Heart right ventricle (tissue), 16 donors: Measurements from ENCODE around the gene ITGBL1. TPM values are rescaled to one million over a fixed set of nuclear protein-coding genes. Genes with fewer than 3 reads are reported as not detected.

Experiments
- ATAC-seq, 8 donors: fragments of 200-7000 bp; cut with Tn5 transposase; one replicate each; pipeline ENCODE4 v1.9.1; 2020; ENCODE audit warnings: mild to moderate bottlenecking in 8 of 8, moderate library complexity in 8 of 8, moderate number of reproducible peaks in 1 of 8
- DNase-seq, 2 donors: peaks; one replicate each; pipeline ENCODE4 v3.0.0-alpha.2; 2020
- H3K27ac ChIP-seq, 10 donors: fragments of 200-600 bp; sonication (generic) in 2 of 10; one replicate each; pipeline versions ENCODE4 v1.5.0 to v1.8.0; 2020 to 2022; ENCODE audit warnings: mild to moderate bottlenecking in 3 of 10
- H3K27me3 ChIP-seq, 7 donors: fragments of 200-600 bp; one replicate each; pipeline ENCODE4 v1.8.0; 2021 to 2022; ENCODE audit warnings: mild to moderate bottlenecking in 2 of 7
- H3K36me3 ChIP-seq, 9 donors: fragments of 200-600 bp; sonication (generic) in 1 of 9; one replicate each; pipeline versions ENCODE4 v1.5.0 to v1.8.0; 2020 to 2022; ENCODE audit warnings: mild to moderate bottlenecking in 2 of 9
- H3K4me1 ChIP-seq, 9 donors: fragments of 200-600 bp; sonication (generic) in 1 of 9; one replicate each; pipeline versions ENCODE4 v1.5.0 to v1.8.0; 2020 to 2022; ENCODE audit warnings: mild to moderate bottlenecking in 4 of 9
- H3K4me3 ChIP-seq, 10 donors: fragments of 200-600 bp; sonication (generic) in 2 of 10; one replicate each; pipeline versions ENCODE4 v1.5.0 to v1.8.0; 2020 to 2022; ENCODE audit warnings: mild to moderate bottlenecking in 7 of 10, moderate library complexity in 2 of 10
- H3K9me3 ChIP-seq, 11 donors: fragments of 200-600 bp in 10 of 11; sonication (generic) in 2 of 11; one replicate each; pipeline versions ENCODE4 v1.5.0 to v1.8.0; 2013 to 2022; ENCODE audit warnings: mild to moderate bottlenecking in 2 of 11, control low read depth in 1 of 11, moderate library complexity in 1 of 11
- WGBS, 2 donors: extraction: QIAGEN DNeasy Blood & Tissue Kit; methylation state at CpG; one replicate each; pipeline ENCODE4 v1.1.7; 2013; ENCODE audit warnings: inconsistent platforms in 1 of 2; 5-methylcytosine and 5-hydroxymethylcytosine counted together
- intact Hi-C, 10 donors: fragments of 100-400 bp; cut with DNase I; formaldehyde crosslinking; loops; one replicate each; pipeline versions ENCODE4 v1.11.1 to v1.14.2; 2022
- polyA plus RNA-seq, 2 donors: library from polyadenylated mRNA; stranded (reverse); fragments of 200-250 nt; gene quantifications; one replicate each; pipeline ENCODE4 v1.2.3, GENCODE V29; 2013
- total RNA-seq, 10 donors: library from RNA; stranded (reverse); fragmentation: NEBNext Ultra II Directional in 3 of 10; extraction: Animal tissue kit (Norgen Biotek cat#: 25700) in 3 of 10; gene quantifications; one replicate each; pipeline versions ENCODE4 v1.2.1 to v1.2.4, GENCODE V29; 2021 to 2023
- TF ChIP-seq, protein P1 (sequence below), 9 donors: fragments of 200-600 bp; sonication (generic) in 2 of 9; IDR thresholded peaks; one replicate each; pipeline versions ENCODE4 v1.5.0 to v1.8.0; 2021 to 2022; ENCODE audit warnings: antibody characterized with exemption in 9 of 9, mild to moderate bottlenecking in 5 of 9, moderate library complexity in 1 of 9
- donor health status: Arrhythmogenic right ventricular cardiomyopathy.
- donor health status: ischemic (EF 13 %, LVEDD 7.1; RV severe dilation, severe dysfunction).
- donor health status: healthy with polysubstance abuse.
- donor health status: DM: no; HTN: yes; CAD: no.
- donor health status: DM: no; HTN: no; CAD: no.
- donor health status: ischemic (EF 25% LVEDD 6.9; RV normal size, moderate dysfunction).
- donor health status: ischemic (EF 25% LVEDD 5.7; RV mildly dilated, moderate dysfunction).
- donor health status: healthy.
- donor health status: DM: yes; HTN: yes; CAD: no.
- donor health status: Ischemic cardiomyopathy.
- donor health status: ischemic (EF 35%, LVEDD 5.7; RV mildly dilated, moderate dysfunction).
- donor health status: nonischemic (EF 11% LVEDD 7.7; RV severe dilation, severe dysfunction).
- donor health status: DM: yes; HTN: yes; CAD: no.
- donor health status: PGD.
- donor health status: ischemic (EF 29% LVEDD 5.4; RV normal size, mild dysfunction).
- donor health status: nonischemic (EF 23%, LVEDD 6.1; RV moderate dilation, normal function).

Gene ITGBL1
- total and polyA plus RNA-seq, 12 donors, result 0.78 to 11.9 (median 4.3) TPM

DNA sequence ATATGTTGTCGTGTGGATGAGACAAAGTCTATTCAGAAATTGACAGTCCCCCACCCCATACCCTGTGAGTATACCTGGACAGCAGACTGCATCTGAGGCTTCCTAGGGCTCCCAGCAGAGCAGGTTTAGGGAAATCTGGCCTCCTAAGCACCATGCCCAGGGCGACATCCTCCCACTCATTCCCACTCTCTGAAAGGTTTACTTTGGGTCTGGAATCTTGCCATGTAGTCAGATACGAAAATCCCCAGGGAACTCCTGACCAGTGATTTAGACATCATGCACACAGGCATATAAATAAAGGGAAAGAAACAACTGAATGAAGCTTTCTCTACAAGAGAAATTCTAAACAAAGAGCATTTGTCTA lies 35.5 kb upstream of the ITGBL1 start:
- Histone ChIP-seq H3K27ac (peak overlapping the region in 7 of 10 donors; percentile 25 to 87 (median 73)), H3K36me3 (no peaks in the 10 kb centered on the region), H3K27me3 (peaks cover 0 to 29% (median 12%) of the 10 kb centered on the region in 7 donors), H3K9me3 (no peaks in the 10 kb centered on the region), H3K4me3 (peak overlapping the region; percentile 23 to 67 (median 60)), H3K4me1 (peaks cover 0 to 13% (median 4%) of the 10 kb centered on the region in 9 donors)
- no peak for DNase-seq
- TF ChIP-seq, protein P1, sequence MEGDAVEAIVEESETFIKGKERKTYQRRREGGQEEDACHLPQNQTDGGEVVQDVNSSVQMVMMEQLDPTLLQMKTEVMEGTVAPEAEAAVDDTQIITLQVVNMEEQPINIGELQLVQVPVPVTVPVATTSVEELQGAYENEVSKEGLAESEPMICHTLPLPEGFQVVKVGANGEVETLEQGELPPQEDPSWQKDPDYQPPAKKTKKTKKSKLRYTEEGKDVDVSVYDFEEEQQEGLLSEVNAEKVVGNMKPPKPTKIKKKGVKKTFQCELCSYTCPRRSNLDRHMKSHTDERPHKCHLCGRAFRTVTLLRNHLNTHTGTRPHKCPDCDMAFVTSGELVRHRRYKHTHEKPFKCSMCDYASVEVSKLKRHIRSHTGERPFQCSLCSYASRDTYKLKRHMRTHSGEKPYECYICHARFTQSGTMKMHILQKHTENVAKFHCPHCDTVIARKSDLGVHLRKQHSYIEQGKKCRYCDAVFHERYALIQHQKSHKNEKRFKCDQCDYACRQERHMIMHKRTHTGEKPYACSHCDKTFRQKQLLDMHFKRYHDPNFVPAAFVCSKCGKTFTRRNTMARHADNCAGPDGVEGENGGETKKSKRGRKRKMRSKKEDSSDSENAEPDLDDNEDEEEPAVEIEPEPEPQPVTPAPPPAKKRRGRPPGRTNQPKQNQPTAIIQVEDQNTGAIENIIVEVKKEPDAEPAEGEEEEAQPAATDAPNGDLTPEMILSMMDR (IDR thresholded peaks at IDR 0.05), result no peak
- peak in 6 of 8 donors; percentile 9 to 63 (median 50) for ATAC-seq
- intact Hi-C loops, result no loop called here
- 10 to 13% methylated on average over 3 of the region's 3 CpGs for WGBS, 2 donors

DNA sequence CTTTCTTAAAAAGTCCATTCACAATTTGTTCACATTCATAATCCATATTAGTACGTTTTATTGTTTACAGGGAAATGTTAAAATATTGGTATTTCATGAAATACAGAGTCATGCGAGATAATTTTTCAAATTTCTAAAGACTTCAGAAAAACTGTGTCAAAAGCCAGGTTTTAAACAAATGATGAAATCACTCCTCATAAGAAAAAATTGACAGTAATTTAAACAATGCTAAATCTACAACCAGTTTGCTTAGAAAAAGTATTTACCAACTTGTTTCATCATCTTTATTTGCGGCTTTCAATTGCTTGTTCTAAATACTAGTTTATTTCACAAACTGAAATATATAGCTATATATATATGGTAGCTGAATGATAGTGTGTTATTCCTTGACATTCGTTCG lies 35.0 kb upstream of the ITGBL1 start:
- H3K9me3 ChIP-seq, result no peaks in the 10 kb centered on the region
- TF ChIP-seq, protein P1 (IDR thresholded peaks at IDR 0.05), result no peak
- peaks cover 0 to 29% (median 12%) of the 10 kb centered on the region in 7 donors for H3K27me3 ChIP-seq
- no peaks in the 10 kb centered on the region for H3K36me3 ChIP-seq
- DNase-seq (no peak), ATAC-seq (no peak)
- WGBS, 2 donors, result 89 to 91% methylated on average over 5 of the region's 5 CpGs
- H3K4me1 ChIP-seq, result peaks cover 0 to 13% (median 4%) of the 10 kb centered on the region in 9 donors
- intact Hi-C loops, result no loop called here
- H3K27ac ChIP-seq, result no peak overlapping the region
- H3K4me3 ChIP-seq, result no peak overlapping the region

DNA sequence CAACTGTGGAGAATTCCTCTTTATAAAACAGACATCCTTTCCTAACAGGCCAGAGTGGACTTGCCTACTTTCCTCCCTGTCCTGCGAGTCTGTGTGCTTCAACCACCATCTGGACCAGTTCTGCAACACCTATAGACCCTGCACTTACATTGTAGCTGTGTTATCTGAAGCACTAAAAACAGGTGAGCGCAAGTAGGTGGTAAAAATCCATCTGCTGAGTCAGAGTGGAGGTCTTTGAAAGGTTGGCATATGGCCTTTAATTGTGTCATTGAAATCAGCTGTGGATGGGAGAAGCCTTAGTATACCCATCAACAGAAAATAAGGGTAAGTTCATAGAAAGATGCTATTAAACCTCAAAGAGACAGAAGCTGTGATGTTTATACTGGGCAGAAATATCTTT lies 28.6 kb upstream of the ITGBL1 start:
- Histone ChIP-seq H3K4me3 (no peak overlapping the region), H3K36me3 (no peaks in the 10 kb centered on the region), H3K27ac (peak overlapping the region in 3 of 10 donors; percentile 5 to 44 (median 35)), H3K27me3 (peaks cover 0 to 3% (median 0%) of the 10 kb centered on the region in 7 donors), H3K9me3 (no peaks in the 10 kb centered on the region), H3K4me1 (no peaks in the 10 kb centered on the region)
- TF ChIP-seq, protein P1 (IDR thresholded peaks at IDR 0.05), result no peak
- ATAC-seq (no peak), DNase-seq (no peak)
- intact Hi-C loops, result no loop called here
- 80 to 88% methylated on average over 2 of the region's 2 CpGs for WGBS, 2 donors

DNA sequence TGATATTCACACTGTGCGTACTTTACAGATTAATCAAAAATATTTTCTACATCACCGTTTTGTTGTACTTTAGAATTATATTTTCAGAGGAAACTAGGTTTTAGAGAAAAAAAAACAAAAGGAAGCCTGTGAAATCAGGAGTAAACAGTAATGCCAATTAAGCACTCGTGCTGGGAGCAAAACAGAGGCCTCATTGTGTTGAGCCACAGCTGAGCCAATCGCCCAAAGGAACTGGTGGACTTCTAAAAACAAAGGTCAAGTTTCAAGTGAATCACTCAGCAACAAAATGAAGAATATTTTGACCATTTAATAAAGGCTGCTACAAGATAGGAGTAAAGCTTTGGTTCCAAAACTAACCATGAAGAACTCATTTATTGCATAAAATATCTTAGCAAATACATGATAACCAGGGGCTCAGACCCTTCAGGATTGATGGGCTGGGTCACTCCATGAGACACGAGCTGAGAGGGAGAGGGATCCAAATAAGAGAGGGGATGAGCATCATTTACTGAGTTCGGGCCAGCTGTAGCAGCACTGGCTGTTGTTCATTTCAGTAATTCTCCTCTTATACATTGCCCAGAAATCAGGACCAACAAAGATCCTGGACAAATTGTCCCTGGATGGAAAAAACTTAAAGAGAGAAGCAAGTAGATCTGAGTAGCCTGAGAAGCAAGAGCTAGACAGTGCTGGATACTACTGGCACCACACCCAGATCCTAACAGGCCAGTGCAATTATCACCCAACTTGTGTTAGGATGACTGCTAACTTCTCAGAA lies 27.9 kb upstream of the ITGBL1 start:
- DNase-seq (no peak), ATAC-seq (peak in 7 of 8 donors; percentile 35 to 77 (median 52))
- 52 to 54% methylated on average over 6 of the region's 6 CpGs for WGBS, 2 donors

More for the DNA sequence above, 27.9 kb upstream of the ITGBL1 start:
- intact Hi-C loops, result no loop called here
- TF ChIP-seq, protein P1 (IDR thresholded peaks at IDR 0.05), result no peak
- Histone ChIP-seq H3K4me1 (no peaks in the 10 kb centered on the region), H3K4me3 (no peak overlapping the region), H3K36me3 (no peaks in the 10 kb centered on the region), H3K27me3 (peaks cover 0 to 3% (median 0%) of the 10 kb centered on the region in 7 donors), H3K9me3 (no peaks in the 10 kb centered on the region), H3K27ac (peak overlapping the region in 5 of 10 donors; percentile 5 to 44 (median 35))
